Mononuclear cell (primary cell): ENCODE measurements around the gene LRCH3. TPM values are rescaled to one million over a fixed set of nuclear protein-coding genes. Genes with fewer than 3 reads are reported as not detected.

ENCODE experiments used
- H3K27me3 ChIP-seq: 2 replicates; pipeline ENCODE4 v1.6.0; 2011; ENCODE audit warnings: low read length, control low read depth; ENCODE audit not compliant: insufficient read depth
- H3K4me1 ChIP-seq: 2 replicates; pipeline ENCODE4 v1.5.1; 2011; ENCODE audit warnings: mild to moderate bottlenecking, low read length, control low read depth; ENCODE audit not compliant: insufficient read depth
- H3K4me3 ChIP-seq: 2 replicates; pipeline ENCODE4 v1.5.1; 2011; ENCODE audit warnings: mild to moderate bottlenecking, low read length, moderate library complexity
- H3K9me3 ChIP-seq: 2 replicates; pipeline ENCODE4 v1.5.1; 2011; ENCODE audit warnings: low read depth, mild to moderate bottlenecking, control low read depth, low read length
- total RNA-seq: library from RNA; depleted of rRNA; stranded (reverse); fragments of >200 nt; gene quantifications from one replicate; pipeline ENCODE4 v1.2.3, GENCODE V29; 2012

The LRCH3 gene
- 51.3 TPM for total RNA-seq

- Histone ChIP-seq H3K9me3 (no peaks in the 10 kb centered on the region), H3K27me3 (no peaks in the 10 kb centered on the region), H3K4me1 (peaks cover 32% of the 10 kb centered on the region), H3K4me3 (peak within 1 kb of the TSS; percentile 74)
These were observed at the start of gene LRCH3 for GRCh38 chr3:197791113-197791891. TSS of gene LRCH3 (plus strand) at chr3:197791254. CDS start at chr3:197791279, 25 bp downstream.

GRCh38 chr3:197742787-197743186, 48.3 kb upstream of the LRCH3 start:
- no peaks in the 10 kb centered on the region for H3K27me3 ChIP-seq
- H3K9me3 ChIP-seq, result no peaks in the 10 kb centered on the region
- peaks cover 17% of the 10 kb centered on the region for H3K4me1 ChIP-seq
- H3K4me3 ChIP-seq, result no peak overlapping the region

- Histone ChIP-seq H3K27me3 (no peaks in the 10 kb centered on the region), H3K4me1 (peaks cover 28% of the 10 kb centered on the region), H3K4me3 (no peak overlapping the region), H3K9me3 (no peaks in the 10 kb centered on the region)
These were observed 44.8 kb upstream of the LRCH3 start for GRCh38 chr3:197746209-197746608.

- H3K9me3 ChIP-seq, result no peaks in the 10 kb centered on the region
- no peaks in the 10 kb centered on the region for H3K27me3 ChIP-seq
- no peak overlapping the region for H3K4me3 ChIP-seq
These were observed 44.2 kb upstream of the LRCH3 start for GRCh38 chr3:197746801-197747237.

DNA sequence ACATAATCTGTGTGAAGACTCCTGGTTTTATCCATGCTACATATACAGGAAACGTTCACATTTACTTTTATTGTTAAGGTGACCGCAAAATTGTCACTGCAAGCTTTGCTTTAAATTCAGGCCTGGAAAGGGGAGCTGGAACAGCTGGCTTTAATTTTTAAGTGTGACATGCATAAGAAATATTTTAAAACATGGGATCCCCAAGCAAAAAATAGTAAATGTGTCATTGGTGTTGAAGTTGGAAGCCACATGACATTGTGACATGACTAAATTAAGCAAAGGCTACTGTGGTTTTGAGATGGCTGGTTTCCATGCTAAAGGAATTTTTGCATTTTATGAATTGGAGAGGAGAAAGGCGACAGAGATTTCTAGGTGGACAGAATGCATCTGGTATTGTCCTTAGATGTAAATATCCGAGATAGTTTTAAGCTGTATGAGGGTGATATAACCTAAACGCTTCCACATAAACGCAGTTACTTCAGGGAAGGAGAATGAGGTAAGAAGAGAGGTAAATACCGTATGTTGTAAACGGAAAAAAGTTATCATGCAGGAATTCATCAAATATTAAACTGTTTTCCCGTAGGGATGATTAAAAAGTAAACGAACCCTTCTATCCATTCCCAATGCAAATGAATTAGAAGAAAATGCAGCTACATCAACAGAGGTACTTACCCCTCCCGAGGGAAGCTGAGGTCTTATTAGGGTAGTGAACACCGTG, 42.3 kb upstream of the LRCH3 start:
- peaks cover 43% of the 10 kb centered on the region for H3K4me1 ChIP-seq
- H3K27me3 ChIP-seq, result no peaks in the 10 kb centered on the region
- H3K4me3 ChIP-seq, result peak overlapping the region; percentile 70
- no peaks in the 10 kb centered on the region for H3K9me3 ChIP-seq

More at GRCh38 chr3:197746801-197747237, 44.2 kb upstream of the LRCH3 start:
- H3K4me1 ChIP-seq, result peaks cover 34% of the 10 kb centered on the region

- peak overlapping the region; percentile 70 for H3K4me3 ChIP-seq
- H3K9me3 ChIP-seq, result no peaks in the 10 kb centered on the region
- H3K4me1 ChIP-seq, result peaks cover 43% of the 10 kb centered on the region
- H3K27me3 ChIP-seq, result no peaks in the 10 kb centered on the region
These were observed 41.8 kb upstream of the LRCH3 start for GRCh38 chr3:197749315-197749600.

DNA sequence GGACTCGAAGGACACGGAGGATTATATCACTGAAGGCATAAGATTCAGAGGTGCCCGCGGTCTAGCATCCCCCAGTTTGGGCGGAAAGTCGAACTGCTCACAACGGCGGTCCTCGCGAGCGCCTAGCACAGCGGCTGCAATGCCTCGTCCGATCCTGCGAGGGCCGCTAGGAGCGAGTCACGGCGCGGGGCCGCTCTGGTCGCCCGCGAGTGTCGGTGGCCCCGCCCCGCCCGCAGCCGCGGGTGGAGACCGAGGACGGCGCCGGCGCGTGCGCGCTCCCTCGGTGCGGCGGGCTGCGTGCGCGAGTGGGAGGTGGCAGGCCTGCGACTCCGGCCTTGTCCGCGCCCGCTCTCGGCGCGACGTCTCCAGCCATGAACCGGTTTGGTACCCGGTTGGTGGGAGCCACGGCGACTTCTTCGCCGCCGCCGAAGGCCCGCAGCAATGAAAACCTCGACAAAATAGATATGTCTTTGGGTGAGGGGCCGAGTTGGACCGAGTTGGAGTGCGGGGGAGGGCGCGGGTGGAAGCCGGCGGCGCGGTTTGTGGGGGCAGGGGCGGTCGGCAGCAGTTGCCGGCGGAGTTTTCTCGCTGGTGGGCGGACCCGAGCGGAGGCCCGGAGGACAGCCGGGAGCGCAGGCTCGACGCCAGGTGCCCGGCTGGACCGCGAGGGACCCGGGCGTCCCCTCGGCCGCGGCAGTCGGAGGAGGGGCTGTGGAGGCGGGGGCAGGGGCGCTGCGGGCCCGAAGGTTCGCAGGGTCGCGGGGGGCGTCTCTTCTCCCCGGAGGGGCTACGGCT, 41.3 kb upstream of the LRCH3 start, which contains the start of gene FYTTD1:
Gene FYTTD1 (plus strand): TSS at position 283 of the 795 bp plus-strand sequence. CDS start 89 bp downstream, at position 372.
- peak within 1 kb of the TSS; percentile 70 for H3K4me3 ChIP-seq
- no peaks in the 10 kb centered on the region for H3K27me3 ChIP-seq
- H3K4me1 ChIP-seq, result peaks cover 43% of the 10 kb centered on the region
- no peaks in the 10 kb centered on the region for H3K9me3 ChIP-seq

GRCh38 chr3:197750396-197750831, 40.6 kb upstream of the LRCH3 start:
- Histone ChIP-seq H3K27me3 (no peaks in the 10 kb centered on the region), H3K4me3 (peak overlapping the region; percentile 70), H3K9me3 (no peaks in the 10 kb centered on the region), H3K4me1 (peaks cover 43% of the 10 kb centered on the region)

DNA sequence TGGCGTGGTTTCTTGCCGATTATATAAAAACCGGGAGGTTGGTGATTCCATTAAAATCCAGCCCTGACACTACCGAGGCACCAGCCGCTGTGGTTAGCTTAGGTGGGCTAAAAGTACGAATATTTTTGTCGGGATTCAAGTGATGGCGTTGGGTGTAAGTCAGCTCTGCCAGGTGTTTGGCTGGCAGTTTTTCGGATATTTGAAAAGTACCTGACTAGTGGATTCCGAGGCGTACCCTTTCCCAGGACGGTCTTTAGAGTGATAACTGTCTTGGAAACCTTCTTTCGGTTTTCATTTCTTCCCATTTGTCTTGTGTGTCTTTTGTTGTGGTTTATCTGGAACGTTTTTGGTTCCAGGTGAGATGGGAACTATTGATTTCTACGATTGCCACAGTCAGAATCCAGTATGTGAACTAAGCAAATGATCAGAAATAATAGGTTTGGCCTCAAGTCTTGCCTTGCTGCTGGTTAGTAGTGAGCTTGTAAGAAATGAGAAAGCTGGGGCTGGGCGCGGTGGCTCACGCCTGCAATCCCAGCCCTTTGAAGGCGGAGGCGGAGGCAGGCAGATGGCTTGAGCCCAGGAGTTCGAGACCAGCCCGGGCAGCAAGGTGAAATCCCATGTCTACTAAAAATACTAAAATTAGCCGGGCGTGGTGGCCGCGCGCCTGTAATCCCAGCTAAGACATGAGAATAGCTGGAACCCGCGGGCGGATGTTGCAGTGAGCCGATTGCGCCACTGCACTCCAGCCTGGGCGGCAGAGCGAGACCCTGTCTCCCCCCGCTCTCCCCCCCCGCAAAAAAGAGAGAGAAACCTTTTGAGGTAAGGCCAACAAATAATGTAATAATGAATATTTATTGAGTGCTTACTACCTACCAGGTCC, 40.0 kb upstream of the LRCH3 start:
- Histone ChIP-seq H3K4me1 (peaks cover 40% of the 10 kb centered on the region), H3K9me3 (no peaks in the 10 kb centered on the region), H3K4me3 (peak overlapping the region; percentile 70), H3K27me3 (no peaks in the 10 kb centered on the region)

DNA sequence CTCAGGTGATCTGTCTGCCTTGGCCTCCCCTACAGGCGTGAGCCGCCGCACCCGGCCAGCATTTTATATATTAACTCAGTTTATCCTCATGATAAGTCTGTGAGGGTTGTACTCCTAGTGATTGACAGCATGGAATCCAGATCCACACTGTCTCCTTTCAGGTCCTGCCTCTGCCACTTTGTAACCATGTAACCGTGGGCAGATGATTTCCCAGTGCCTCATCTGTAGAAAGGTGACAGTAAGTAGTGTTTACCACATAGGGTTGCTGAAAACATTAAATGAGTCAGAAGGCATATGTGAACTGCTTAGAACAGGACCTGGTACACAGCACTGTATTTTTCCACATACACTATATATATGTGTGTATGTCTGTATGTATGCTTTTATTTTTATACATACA, 38.9 kb upstream of the LRCH3 start:
- Histone ChIP-seq H3K27me3 (no peaks in the 10 kb centered on the region), H3K9me3 (no peaks in the 10 kb centered on the region), H3K4me1 (peaks cover 33% of the 10 kb centered on the region), H3K4me3 (no peak overlapping the region)

- Histone ChIP-seq H3K9me3 (no peaks in the 10 kb centered on the region), H3K4me3 (no peak overlapping the region), H3K4me1 (peaks cover 28% of the 10 kb centered on the region), H3K27me3 (no peaks in the 10 kb centered on the region)
These were observed 37.8 kb upstream of the LRCH3 start for GRCh38 chr3:197753263-197753662.

GRCh38 chr3:197756704-197757103, 34.4 kb upstream of the LRCH3 start:
- Histone ChIP-seq H3K9me3 (no peaks in the 10 kb centered on the region), H3K4me3 (no peak overlapping the region), H3K4me1 (peaks cover 10% of the 10 kb centered on the region), H3K27me3 (no peaks in the 10 kb centered on the region)

- H3K4me1 ChIP-seq, result no peaks in the 10 kb centered on the region
- H3K4me3 ChIP-seq, result no peak overlapping the region
- no peaks in the 10 kb centered on the region for H3K9me3 ChIP-seq
- no peaks in the 10 kb centered on the region for H3K27me3 ChIP-seq
These were observed 32.5 kb upstream of the LRCH3 start for GRCh38 chr3:197758512-197758911.

DNA sequence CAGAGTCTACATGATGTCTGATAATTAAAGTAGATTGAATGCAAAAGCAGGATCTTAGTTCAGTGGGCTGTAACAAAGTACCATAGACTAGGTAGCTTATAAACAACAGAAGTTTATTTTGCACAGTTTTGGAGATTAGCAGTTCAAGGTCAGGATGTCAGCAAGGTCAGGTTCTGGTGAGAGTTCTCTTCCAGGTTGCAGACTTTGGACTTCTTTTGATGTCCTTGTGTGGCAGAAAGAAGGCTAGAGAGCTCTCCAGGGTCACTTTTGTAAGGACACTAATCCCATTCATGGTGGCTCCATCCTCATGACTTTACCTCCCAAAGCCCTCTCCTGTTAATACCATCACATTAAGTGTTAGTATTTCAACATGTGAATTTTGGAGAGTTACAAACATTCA, 29.3 kb upstream of the LRCH3 start:
- Histone ChIP-seq H3K9me3 (no peaks in the 10 kb centered on the region), H3K27me3 (no peaks in the 10 kb centered on the region), H3K4me3 (no peak overlapping the region), H3K4me1 (no peaks in the 10 kb centered on the region)
